Measurements from ENCODE around the gene ALPG.
"Not testable (repeated sequence)": the region's sequence is repeated elsewhere in the genome, so short reads cannot be mapped to it uniquely, and the experiment has no call there.

ALPG gene

GRCh38 chr2:232448304-232448690 lies 41.7 kb downstream of the ALPG start:
- Histone ChIP-seq H2BK15ac (ENCODE audit: low read length) (peak overlapping the region; percentile 43), H2BK120ac (ENCODE audit: low read depth, low read length) (no peak overlapping the region), H3K4me1 (ENCODE audit: control insufficient read depth in 2 of 2, insufficient read depth in 1 of 2, low read depth in 1 of 2, low read length in 2 of 2) (peaks cover 9 to 13% of the 10 kb centered on the region in 2 donors), H3K14ac (ENCODE audit: low read length) (no peak overlapping the region), H2BK5ac (ENCODE audit: low read length) (no peak overlapping the region), H2AFZ (ENCODE audit: low read length) (peak overlapping the region; percentile 85), H3K9ac (ENCODE audit: low read depth, low read length, poor library complexity) (peak overlapping the region; percentile 70), H3K4me2 (ENCODE audit: insufficient read depth, low read length, poor library complexity, severe bottlenecking) (no peak overlapping the region), H4K91ac (ENCODE audit: low read depth, low read length, poor library complexity) (no peak overlapping the region), H3K18ac (ENCODE audit: low read length) (peak overlapping the region; percentile 91), H3K27me3 (ENCODE audit: control insufficient read depth in 3 of 3, insufficient read depth in 3 of 3, low read depth in 1 of 3, low read length in 3 of 3) (peaks cover 0 to 37% (median 0%) of the 10 kb centered on the region in 3 experiments), H3K23ac (ENCODE audit: low read depth, low read length, poor library complexity) (peak overlapping the region; percentile 65), H3K9me3 (replicated peaks in 1 of 2; ENCODE audit: control insufficient read depth in 2 of 2, insufficient read depth in 1 of 2, low read depth in 1 of 2, low read length in 2 of 2) (no peaks in the 10 kb centered on the region), H3K79me1 (ENCODE audit: low read depth, low read length) (no peaks in the 10 kb centered on the region), H3K4me3 (ENCODE audit: low read length in 2 of 2) (no peak overlapping the region), H3K27ac (replicated peaks; ENCODE audit: low read length) (no peak overlapping the region), H2AK5ac (ENCODE audit: low read depth, low read length) (peak overlapping the region; percentile 37), H3K4ac (ENCODE audit: low read length) (no peak overlapping the region), H3K36me3 (replicated peaks in 1 of 2; ENCODE audit: control insufficient read depth in 2 of 2, insufficient read depth in 2 of 2, low read length in 2 of 2) (no peaks in the 10 kb centered on the region), H4K8ac (ENCODE audit: low read depth, low read length) (no peak overlapping the region), H2BK12ac (ENCODE audit: low read length) (peak overlapping the region; percentile 46)
- no peak for DNase-seq (ENCODE audit: low spot score)
- WGBS, 2 donors (ENCODE audit: extremely low coverage in 2 of 2, insufficient read length in 2 of 2, insufficient replicate concordance in 1 of 2): no CpG with 5 or more reads among the region's 10 CpGs

GRCh38 chr2:232449964-232450363 lies 43.3 kb downstream of the ALPG start:
- Histone ChIP-seq H2AK5ac (ENCODE audit: low read depth, low read length) (peak overlapping the region; percentile 70), H3K4me3 (ENCODE audit: low read length in 2 of 2) (no peak overlapping the region), H4K91ac (ENCODE audit: low read depth, low read length, poor library complexity) (no peak overlapping the region), H3K79me1 (ENCODE audit: low read depth, low read length) (no peaks in the 10 kb centered on the region), H3K4me1 (ENCODE audit: control insufficient read depth in 2 of 2, insufficient read depth in 1 of 2, low read depth in 1 of 2, low read length in 2 of 2) (peaks cover 5 to 13% of the 10 kb centered on the region in 2 donors), H3K27ac (replicated peaks; ENCODE audit: low read length) (no peak overlapping the region), H3K18ac (ENCODE audit: low read length) (peak overlapping the region; percentile 15), H3K27me3 (ENCODE audit: control insufficient read depth in 3 of 3, insufficient read depth in 3 of 3, low read depth in 1 of 3, low read length in 3 of 3) (peaks cover 0 to 47% (median 0%) of the 10 kb centered on the region in 3 experiments), H4K8ac (ENCODE audit: low read depth, low read length) (no peak overlapping the region), H3K36me3 (replicated peaks in 1 of 2; ENCODE audit: control insufficient read depth in 2 of 2, insufficient read depth in 2 of 2, low read length in 2 of 2) (no peaks in the 10 kb centered on the region), H3K4me2 (ENCODE audit: insufficient read depth, low read length, poor library complexity, severe bottlenecking) (no peak overlapping the region), H2AFZ (ENCODE audit: low read length) (no peak overlapping the region), H2BK5ac (ENCODE audit: low read length) (peak overlapping the region; percentile 29), H2BK12ac (ENCODE audit: low read length) (peak overlapping the region; percentile 22), H3K9me3 (replicated peaks in 1 of 2; ENCODE audit: control insufficient read depth in 2 of 2, insufficient read depth in 1 of 2, low read depth in 1 of 2, low read length in 2 of 2) (no peaks in the 10 kb centered on the region), H3K14ac (ENCODE audit: low read length) (peak overlapping the region; percentile 38), H3K23ac (ENCODE audit: low read depth, low read length, poor library complexity) (no peak overlapping the region), H2BK120ac (ENCODE audit: low read depth, low read length) (no peak overlapping the region), H2BK15ac (ENCODE audit: low read length) (no peak overlapping the region), H3K9ac (ENCODE audit: low read depth, low read length, poor library complexity) (no peak overlapping the region), H3K4ac (ENCODE audit: low read length) (no peak overlapping the region)
- WGBS, 2 donors (ENCODE audit: extremely low coverage in 2 of 2, insufficient read length in 2 of 2, insufficient replicate concordance in 1 of 2): no CpG with 5 or more reads among the region's 12 CpGs
- DNase-seq (ENCODE audit: low spot score): no peak

GRCh38 chr2:232451645-232452044 lies 45.0 kb downstream of the ALPG start:
- H4K8ac ChIP-seq (ENCODE audit: low read depth, low read length); H2AFZ ChIP-seq (ENCODE audit: low read length); H2BK120ac ChIP-seq (ENCODE audit: low read depth, low read length); H3K36me3 ChIP-seq (replicated peaks in 1 of 2; ENCODE audit: control insufficient read depth in 2 of 2, insufficient read depth in 2 of 2, low read length in 2 of 2); H2BK12ac ChIP-seq (ENCODE audit: low read length); H3K4ac ChIP-seq (ENCODE audit: low read length); H4K91ac ChIP-seq (ENCODE audit: low read depth, low read length, poor library complexity); H3K9me3 ChIP-seq (replicated peaks in 1 of 2; ENCODE audit: control insufficient read depth in 2 of 2, insufficient read depth in 1 of 2, low read depth in 1 of 2, low read length in 2 of 2); H3K79me1 ChIP-seq (ENCODE audit: low read depth, low read length); H3K27ac ChIP-seq (replicated peaks; ENCODE audit: low read length); H3K14ac ChIP-seq (ENCODE audit: low read length); H2BK5ac ChIP-seq (ENCODE audit: low read length); H2BK15ac ChIP-seq (ENCODE audit: low read length); H3K4me3 ChIP-seq (ENCODE audit: low read length in 2 of 2); H3K9ac ChIP-seq (ENCODE audit: low read depth, low read length, poor library complexity); DNase-seq (ENCODE audit: low spot score); H3K23ac ChIP-seq (ENCODE audit: low read depth, low read length, poor library complexity); H3K4me2 ChIP-seq (ENCODE audit: insufficient read depth, low read length, poor library complexity, severe bottlenecking): not testable (repeated sequence)
- Histone ChIP-seq H2AK5ac (ENCODE audit: low read depth, low read length) (peak overlapping the region; percentile 1), H3K4me1 (ENCODE audit: control insufficient read depth in 2 of 2, insufficient read depth in 1 of 2, low read depth in 1 of 2, low read length in 2 of 2) (peaks cover 5 to 13% of the 10 kb centered on the region in 2 donors), H3K27me3 (ENCODE audit: control insufficient read depth in 3 of 3, insufficient read depth in 3 of 3, low read depth in 1 of 3, low read length in 3 of 3) (peaks cover 0 to 55% (median 0%) of the 10 kb centered on the region in 3 experiments), H3K18ac (ENCODE audit: low read length) (peak overlapping the region; percentile 3)
- WGBS, 2 donors (ENCODE audit: extremely low coverage in 2 of 2, insufficient read length in 2 of 2, insufficient replicate concordance in 1 of 2): no CpG with 5 or more reads among the region's 3 CpGs

GRCh38 chr2:232454630-232455029 lies 48.0 kb downstream of the ALPG start:
- Histone ChIP-seq H3K9ac (ENCODE audit: low read depth, low read length, poor library complexity) (no peak overlapping the region), H3K4me1 (ENCODE audit: control insufficient read depth in 2 of 2, insufficient read depth in 1 of 2, low read depth in 1 of 2, low read length in 2 of 2) (no peaks in the 10 kb centered on the region), H2BK15ac (ENCODE audit: low read length) (no peak overlapping the region), H3K27me3 (ENCODE audit: control insufficient read depth in 3 of 3, insufficient read depth in 3 of 3, low read depth in 1 of 3, low read length in 3 of 3) (peaks cover 0 to 38% (median 0%) of the 10 kb centered on the region in 3 experiments), H3K14ac (ENCODE audit: low read length) (no peak overlapping the region), H3K79me1 (ENCODE audit: low read depth, low read length) (peaks cover 3% of the 10 kb centered on the region), H4K8ac (ENCODE audit: low read depth, low read length) (no peak overlapping the region), H3K4me3 (ENCODE audit: low read length in 2 of 2) (peak overlapping the region in 1 of 2 donors; percentile 37), H3K9me3 (replicated peaks in 1 of 2; ENCODE audit: control insufficient read depth in 2 of 2, insufficient read depth in 1 of 2, low read depth in 1 of 2, low read length in 2 of 2) (no peaks in the 10 kb centered on the region), H2BK12ac (ENCODE audit: low read length) (no peak overlapping the region), H4K91ac (ENCODE audit: low read depth, low read length, poor library complexity) (no peak overlapping the region), H2BK5ac (ENCODE audit: low read length) (peak overlapping the region; percentile 87), H3K4me2 (ENCODE audit: insufficient read depth, low read length, poor library complexity, severe bottlenecking) (no peak overlapping the region), H3K23ac (ENCODE audit: low read depth, low read length, poor library complexity) (no peak overlapping the region), H3K4ac (ENCODE audit: low read length) (no peak overlapping the region), H3K27ac (replicated peaks; ENCODE audit: low read length) (no peak overlapping the region), H2BK120ac (ENCODE audit: low read depth, low read length) (no peak overlapping the region), H3K36me3 (replicated peaks in 1 of 2; ENCODE audit: control insufficient read depth in 2 of 2, insufficient read depth in 2 of 2, low read length in 2 of 2) (no peaks in the 10 kb centered on the region), H3K18ac (ENCODE audit: low read length) (no peak overlapping the region), H2AK5ac (ENCODE audit: low read depth, low read length) (no peak overlapping the region), H2AFZ (ENCODE audit: low read length) (no peak overlapping the region)
- WGBS, 2 donors (ENCODE audit: extremely low coverage in 2 of 2, insufficient read length in 2 of 2, insufficient replicate concordance in 1 of 2): no CpG with 5 or more reads among the region's 9 CpGs
- no peak for DNase-seq (ENCODE audit: low spot score)

Data from neuronal stem cell (in vitro differentiated cells).